HG03139 (cell line): ENCODE results near the gene COL23A1.
"Not testable (repeated sequence)": the region's sequence is repeated elsewhere in the genome, so short reads cannot be mapped to it uniquely, and the experiment has no call there.

Source experiments
- ATAC-seq: cut with Tn5 transposase; IDR thresholded peaks from one replicate; pipeline ENCODE4 v1.9.1; 2021; ENCODE audit not compliant: unreplicated experiment

COL23A1 gene

DNA sequence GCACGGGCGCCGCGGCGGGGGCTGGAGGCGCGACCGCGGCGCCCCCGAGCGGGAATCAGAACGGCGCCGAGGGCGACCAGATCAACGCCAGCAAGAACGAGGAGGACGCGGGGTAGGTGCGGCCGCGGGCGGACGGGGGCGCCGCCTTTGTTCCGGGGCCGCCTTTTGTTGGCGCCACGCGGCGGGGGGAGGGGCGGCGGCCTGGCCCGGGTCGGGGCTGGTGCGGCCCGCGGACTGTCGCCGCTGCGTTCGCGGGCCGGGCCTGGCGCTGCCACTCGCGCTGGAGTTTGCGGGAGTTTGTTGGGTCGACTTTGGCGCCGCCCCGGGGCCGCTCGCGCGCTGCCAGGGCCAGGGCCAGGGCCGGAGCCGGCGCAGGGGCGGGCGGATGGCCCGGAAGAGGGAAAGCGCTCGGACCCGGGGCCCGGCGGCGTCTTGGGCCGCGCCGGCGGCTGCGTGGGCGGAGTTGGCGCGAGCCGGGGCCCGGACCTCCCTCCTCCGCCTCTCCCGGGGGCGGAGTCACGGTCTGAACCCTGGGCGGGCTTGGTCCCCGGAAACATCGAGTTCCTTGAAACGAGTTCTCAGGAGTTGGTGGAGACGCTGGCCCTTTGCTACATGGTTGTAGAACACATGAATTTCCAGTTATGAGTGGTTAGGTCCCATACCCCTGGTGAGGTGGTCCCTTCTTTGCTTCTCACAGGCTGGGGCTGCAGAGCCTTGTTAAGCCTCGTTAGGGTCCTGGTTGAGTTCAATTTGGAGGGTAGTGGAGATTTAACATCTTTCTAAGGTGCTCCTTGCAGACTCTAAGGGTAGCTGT, 385.1 kb downstream of the COL23A1 start:
- peak; percentile 54 for ATAC-seq

DNA sequence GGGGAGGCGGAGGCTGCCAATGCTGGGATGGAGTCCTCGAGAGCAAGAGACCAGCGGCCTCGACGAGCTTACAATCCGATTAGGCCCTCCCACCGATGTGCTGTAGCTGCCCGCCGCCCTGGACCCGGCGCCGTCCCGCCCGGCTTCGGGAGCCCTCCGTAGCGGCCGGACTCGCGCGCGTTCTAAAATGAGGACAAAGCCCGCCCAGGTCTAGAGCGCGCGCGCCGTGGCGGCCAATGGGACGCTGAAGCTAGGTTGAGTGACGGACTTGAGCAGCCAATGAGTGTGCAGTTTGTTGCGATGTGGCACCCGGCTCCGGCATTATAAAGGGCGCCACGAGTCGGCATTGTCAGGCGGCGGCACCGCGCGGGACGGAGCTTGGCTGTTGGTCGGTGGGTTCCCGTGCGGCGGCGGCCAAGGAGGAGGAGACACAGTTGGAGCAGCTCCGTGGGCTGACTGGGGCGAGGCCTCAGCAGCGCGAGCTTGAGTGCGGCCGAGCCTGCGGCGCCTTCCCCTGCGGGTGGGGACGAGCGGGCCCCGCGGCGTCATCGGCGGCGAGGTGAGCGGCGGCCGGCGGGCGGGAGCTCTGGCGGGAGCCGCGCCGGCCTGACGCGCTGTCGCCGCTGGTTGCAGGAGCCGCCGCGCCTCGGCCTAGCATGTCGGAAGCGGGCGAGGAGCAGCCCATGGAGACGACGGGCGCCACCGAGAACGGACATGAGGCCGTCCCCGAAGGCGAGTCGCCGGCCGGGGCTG, 385.8 kb downstream of the COL23A1 start, which contains the start of gene HNRNPAB:
Gene HNRNPAB, plus strand, starts transcription at position 352 of the 753 bp plus-strand sequence. Its CDS starts 305 bp downstream, at position 657.
- peak; percentile 75 for ATAC-seq

DNA sequence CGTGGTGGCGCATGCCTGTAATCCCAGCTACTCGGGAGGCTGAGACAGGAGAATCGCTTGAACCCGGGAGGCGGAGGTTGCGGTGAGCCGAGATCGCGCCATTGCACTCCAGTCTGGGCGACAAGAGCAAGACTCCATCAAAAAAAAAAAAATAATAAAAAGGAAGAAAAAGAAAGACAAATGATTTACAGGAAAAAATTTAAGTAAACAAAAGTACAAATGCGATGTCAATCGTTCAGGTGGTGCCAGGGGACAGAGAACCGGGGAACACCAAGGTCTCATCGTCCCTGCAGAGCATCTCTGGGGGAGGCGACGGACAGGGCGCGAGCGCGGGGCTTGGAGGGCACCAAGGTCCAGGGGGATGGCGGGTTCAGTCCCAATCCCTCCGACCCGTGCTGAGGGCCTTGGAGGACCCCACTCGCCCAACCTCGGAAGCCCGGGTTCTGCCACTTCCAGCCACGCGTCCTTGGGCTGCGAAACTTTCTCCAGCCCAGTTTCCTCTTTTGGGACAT, 386.5 kb downstream of the COL23A1 start:
- peak; percentile 7 for ATAC-seq

DNA sequence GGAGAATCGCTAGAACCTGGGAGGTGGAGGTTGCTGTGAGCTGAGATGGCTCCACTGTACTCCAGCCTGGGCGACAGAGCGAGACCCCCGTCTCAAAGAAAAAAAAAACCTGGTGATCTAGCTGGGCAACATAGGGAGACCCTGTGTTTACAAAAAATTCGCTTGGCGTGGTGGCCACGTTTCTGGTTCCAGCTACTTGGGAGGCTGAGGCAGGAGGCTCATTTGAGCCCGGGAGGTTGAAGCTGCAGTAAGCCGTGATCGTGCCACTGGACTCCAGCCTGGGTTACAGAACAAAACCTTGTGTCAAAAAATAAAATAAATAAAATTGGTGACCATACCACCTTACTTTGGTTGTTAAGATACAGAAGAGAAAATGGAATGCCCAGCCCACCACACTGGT, 387.7 kb downstream of the COL23A1 start:
- no peak for ATAC-seq

DNA sequence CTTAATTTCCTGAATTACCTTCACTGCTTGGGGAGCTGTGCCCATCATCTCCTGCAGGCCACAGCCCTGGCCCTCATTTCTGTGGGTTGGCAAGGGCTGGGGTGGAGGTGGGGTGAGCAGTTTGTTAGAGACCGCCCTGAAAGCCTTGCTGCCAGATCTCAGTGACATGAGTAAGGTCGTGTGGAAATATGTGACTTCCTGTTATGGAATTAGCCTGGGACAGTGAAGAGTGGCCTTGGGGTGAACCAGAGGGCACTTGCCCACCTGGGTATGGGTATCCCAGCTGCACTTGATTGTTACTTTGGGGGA, 388.3 kb downstream of the COL23A1 start:
- ATAC-seq, result no peak

DNA sequence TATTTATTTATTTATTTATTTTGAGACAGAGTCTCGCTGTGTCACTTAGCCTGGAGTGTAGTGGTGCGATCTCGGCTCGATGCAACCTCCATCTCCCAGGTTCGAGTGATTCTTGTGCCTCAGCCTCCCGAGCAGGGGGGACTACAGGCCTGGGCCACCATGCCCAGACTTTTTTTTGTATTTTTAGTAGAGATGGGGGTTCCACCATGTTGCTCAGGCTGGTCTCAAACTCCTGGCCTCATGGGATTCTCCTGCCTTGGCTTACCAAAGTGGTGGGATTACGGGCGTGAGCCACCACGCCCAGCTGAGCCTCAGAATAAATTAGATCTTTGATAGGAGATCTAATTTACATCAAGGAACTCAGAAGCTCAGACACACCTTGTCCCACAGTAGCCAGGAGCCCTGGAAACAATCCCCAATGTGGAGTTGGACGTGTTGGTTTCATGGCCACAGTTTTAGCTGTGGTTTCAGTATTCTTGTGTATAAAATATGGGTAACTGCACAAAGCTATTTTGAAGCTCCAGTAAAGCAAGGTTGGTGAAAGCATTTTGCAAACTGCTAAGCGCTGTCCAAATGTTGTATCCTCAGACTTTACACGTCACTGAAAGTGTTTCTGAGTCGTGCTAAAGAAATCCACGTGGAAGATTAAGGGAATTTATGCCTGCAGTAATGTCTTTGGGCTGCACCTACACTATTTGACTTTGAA, 388.8 kb downstream of the COL23A1 start:
- ATAC-seq, result no peak

DNA sequence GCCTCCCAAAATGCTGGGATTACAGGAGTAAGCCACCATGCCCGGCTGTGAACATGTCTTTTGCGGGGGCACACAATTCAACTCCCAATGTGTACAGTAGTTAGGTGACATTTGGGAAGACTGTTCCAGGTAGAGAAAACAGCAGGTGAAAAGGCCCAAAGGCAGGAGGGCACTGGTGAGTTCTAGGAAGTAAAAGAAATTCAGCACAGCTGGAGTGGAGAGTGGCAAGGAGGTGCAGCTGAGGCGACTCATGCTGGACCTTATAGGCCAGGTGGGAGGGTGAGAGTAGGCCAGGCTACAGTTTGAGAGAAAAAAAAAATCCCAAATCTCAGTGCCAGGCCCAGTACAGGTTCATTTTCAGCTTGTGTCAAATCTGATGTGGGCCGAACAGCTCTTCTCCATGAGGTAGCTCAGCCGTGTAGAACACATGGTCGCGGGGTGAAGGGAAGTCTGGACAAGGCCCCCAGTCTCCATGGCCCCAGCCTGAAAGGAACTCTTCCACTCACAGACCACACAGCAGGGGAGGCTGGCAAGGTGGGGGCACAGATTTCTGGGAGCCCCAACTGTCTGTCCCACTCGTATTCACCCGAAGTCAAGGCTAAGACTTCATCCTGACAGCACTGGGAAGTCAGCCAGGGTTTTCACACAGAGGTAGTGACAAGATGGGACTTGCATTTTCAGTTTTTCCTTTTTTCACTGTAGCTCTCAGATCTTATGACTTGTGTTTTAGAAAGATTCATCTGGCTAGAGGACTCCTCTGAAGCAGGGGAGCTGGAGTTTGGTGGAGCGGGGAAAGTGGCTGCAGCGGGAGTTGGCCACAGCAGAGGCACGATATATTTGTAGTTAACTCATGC, 390.4 kb downstream of the COL23A1 start:
- no peak for ATAC-seq

DNA sequence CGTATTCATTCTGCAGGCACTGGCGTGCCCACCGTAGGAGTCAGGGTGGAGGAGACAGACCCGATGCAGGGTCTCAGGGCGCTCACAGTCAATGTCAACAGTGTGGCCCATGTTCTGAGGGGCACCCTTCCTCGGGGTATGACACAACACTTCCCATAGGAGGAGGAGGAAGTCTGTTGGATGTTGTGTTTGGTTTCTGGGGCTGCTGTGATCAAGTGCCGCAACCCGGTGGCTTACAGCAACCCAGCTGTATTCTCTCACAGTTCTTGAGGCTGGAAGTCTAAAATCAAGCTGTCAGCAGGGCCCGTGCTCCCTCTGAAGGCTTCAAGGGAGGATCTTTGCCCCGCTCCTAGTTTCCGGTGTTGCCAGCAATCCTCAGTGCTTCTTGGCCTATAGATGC, 391.5 kb downstream of the COL23A1 start:
- ATAC-seq, result no peak

DNA sequence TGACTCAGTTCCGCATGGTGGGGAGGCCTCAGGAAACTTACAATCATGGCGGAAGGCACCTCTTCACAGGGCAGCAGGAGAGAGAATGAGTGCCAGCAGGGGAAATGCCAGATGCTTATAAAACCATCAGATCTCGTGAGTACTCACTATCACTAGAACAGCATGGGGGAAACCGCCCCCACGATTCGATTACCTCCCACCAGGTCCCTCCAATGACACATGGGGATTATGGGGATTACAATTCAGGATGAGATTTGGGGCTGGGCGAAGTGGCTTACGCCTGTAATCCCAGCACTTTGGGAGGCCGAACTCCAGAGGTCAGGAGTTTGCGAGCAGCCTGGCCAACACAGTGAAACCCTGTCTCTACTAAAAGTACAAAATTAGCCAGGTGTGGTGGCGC, 392.0 kb downstream of the COL23A1 start:
- ATAC-seq, result not testable (repeated sequence)

DNA sequence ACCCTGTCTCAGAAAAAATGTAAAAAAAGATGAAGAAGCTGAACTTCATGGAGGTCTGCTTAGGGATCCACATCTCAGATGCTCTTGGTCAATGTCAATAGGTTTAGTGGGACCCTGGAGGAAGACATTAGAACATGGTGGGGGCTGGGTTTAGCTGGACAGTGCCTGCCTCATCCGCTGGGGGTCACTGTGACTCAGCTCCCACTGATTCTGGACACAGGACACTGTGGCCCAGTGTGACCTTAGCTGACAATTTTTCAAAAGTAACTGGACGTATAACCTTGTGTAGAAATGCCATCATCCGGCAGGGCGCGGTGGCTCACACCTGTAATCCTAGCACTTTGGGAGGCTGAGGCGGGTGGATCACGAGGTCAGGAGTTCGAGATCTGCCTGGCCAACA, 393.2 kb downstream of the COL23A1 start:
- ATAC-seq, result no peak

DNA sequence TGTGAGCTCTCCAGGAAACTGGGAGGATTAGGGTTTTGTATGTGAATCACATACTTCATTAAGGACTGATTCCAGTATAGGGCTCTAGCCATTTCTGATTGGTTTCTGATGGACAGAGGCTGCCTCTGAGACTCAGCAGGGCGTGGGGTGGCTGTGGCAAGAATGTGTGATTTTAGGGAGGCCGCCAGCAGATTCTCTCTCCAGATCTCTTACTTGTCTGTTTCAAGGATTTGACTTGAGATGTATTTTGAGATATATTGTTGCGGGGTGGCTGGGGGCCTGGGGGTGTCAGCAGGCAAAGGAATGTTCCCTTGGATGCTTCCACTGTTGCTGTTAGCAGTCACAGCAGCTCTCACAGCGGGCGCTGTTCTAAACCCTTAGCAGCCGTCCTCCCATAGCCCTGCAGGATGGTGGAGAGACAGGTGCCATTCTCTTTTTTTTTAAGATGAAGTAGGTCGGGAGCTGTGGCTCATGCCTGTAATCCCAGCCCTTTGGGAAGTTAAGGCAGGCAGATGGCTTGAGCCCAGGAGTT, 393.8 kb downstream of the COL23A1 start:
- no peak for ATAC-seq

DNA sequence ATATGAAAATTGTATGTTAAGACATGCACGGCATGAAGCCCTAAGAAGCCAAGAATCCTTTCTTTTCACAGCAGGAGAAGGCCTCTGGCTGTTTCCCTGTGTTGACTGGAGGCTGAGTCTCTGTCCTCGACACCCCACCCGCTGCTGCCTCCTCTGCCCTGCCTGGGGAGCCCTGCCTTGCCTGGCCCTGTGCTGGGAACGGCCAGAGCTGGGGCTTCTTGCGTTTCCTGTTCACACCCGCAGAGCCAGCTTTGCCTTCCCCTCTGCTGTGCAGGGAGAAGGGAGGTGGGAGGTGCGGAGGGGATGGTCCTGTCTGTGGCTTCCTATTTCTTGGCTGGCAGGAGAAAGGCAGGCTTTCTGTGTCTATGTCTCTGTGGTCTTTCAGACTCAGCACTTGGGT, 396.2 kb downstream of the COL23A1 start:
- no peak for ATAC-seq

DNA sequence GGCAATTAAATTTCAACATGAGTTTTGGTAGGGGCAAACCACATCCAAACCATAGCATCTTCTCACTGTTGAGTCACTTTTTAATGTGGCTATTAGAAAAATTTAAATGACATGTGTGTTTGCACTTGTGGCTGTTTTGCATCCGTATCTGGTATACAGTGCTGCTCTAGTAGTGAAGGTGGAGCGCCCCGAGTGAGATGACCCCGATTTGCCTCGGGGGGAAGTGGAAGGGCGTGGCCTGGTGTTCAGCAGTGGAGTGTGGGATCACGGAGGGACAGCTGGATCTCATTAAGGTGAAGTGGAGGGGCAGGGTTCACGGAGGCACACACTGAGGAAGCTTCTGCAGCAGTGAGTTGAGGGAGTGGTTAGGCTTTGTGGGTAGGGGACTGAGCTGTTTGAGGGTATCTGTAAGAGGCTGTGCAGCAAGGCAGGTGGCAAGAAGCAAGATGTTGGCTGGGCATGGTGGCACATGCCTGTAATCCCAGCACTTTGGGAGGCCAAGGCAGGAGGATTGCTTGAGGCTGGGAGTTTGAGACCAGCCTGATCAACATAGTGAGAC, 396.9 kb downstream of the COL23A1 start:
- ATAC-seq, result no peak

DNA sequence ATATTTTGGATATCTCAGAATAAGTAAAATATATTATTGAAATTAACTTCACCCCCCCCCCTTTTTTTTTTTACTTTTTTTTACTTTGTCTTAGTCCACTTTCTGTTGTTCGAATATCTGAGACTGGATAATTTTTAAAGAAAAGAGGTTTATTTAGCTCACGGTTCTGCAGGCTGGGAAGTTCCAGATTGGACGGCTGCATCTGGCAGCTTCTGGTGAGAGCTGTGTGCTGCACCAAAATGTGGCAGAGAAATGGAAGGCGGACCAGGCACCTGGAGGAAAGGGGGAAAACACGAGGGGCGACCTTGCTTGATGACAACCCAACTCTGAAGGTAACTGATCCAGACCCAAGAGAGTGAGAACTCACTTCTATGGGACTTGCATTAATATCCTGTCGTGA, 397.4 kb downstream of the COL23A1 start:
- no peak for ATAC-seq

DNA sequence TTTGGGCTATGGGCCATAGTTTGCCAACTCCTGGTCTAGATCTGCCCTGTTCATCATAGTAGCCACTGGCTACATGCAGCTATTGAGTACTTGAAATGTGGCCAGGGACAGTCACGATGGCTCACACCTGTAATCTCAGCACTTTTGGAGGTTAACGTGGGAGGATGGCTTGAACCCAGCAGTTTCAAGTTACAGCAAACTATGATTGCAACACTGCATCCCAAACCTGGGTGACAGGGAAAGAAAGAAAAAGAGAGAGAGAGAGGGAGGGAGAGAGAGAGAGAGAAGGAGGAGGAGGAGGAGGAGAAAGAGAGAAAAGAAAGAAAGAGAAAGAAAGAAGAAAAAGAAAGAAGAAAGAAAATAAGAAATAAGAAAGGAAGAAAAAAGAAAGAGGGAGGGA, 397.9 kb downstream of the COL23A1 start:
- no peak for ATAC-seq

DNA sequence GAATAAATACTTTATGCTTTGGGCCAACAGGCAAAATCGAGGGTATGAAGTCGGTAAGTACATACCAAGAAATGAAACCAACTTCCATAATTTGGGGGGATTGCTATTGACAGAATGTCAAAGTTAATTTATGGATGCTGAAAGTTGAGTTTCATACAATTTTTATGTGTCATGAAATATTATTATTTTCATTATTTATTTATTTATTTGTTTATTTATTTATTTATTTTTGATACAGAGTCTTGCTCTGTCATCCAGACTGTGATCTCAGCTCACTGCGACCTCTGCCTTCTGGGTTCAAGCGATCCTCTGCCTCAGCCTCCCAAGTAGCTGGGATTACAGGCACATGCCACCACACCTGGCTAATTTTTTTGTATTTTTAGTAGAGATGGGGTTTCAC, 398.5 kb downstream of the COL23A1 start:
- no peak for ATAC-seq

DNA sequence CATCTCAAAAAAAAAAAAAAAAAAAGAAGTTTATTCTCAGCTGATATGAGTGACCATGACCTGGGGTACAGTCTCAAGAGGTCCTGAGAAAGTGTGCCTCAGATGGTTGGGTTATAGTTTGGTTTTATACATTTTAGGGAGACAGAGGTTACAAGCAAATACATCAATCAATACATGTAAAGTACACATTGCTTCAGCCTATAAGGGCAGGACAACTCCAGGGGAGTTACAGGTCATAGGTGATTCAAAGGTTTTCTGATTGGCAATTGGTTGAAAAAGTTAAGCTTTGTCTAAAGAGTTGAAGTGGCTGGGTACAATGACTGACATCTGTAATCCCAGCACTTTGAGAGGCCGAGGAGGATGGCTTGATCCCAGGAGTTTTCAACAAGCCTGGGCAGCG, 400.8 kb downstream of the COL23A1 start:
- no peak for ATAC-seq
